ENCODE data around the gene TXNDC15. TPM values are rescaled to one million over a fixed set of nuclear protein-coding genes. Genes with fewer than 3 reads are reported as not detected.

TXNDC15 gene
- total RNA-seq, 1 donor from 2014 or later, result 46.5 TPM

DNA sequence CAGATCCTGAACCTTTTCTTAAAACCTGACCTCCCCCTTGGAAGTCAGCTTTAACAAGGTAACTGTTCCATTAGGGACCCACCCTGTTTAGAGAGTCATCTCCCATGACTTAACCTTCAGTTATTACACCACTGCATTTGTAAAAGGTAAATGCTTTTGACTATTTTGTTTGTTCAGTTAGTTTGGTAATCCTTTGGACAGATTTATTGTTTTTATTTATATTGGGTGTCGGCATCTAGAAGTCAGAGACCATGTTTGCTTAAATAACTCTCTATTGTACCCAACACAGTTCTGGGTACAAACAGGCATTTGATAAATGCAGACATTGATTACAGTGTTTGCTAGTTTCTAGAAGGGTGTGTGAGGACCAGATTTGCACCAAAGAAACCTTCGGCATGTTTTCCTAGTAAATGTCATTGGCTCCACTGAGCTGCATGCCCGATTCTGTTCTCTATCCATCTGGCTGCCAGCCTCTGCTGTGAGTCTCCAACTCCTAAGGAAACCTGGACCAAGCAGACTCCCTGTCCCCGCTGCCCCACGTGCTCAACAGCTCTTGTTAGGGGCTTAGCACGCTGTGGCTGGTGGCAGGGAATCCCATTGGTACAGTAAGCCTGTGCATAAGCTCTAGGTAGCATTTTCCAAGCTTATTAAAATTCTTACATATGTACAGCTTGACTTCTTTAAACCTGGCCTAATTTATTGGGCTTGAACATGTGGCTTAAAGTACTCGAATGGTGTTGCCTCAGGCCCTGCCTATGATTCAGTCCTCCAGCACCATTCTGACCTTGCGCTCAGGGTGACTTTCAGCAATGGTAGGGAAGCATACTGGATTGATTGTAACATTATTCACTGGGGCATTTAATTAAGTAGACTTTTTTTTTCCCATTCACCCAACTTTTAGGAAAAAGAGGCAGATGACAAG is 37.4 kb downstream of the TXNDC15 start:
- intact Hi-C loops (cut with micrococcal nuclease), result no loop called here
- DNase-seq (no peak), ATAC-seq (no peak)

DNA sequence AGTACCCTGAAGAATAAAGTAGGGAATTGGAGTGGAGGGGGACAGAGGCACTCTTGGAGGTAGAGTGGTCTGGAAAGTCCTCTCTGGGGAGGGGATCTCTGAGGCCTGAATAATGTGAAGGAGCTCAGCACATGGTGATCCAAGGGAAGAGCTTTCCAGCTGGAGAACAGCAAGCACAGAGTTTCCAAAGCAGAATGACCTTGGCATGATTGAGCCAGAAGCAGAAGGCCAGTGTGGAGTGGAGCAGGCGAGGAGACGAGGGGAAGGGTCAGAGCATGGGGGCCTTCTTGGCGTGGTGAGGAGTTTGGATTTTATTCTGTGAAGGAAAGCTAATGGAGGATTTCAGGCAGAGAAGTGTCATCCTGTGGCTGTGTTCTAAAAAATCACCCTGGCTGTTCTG is 39.1 kb downstream of the TXNDC15 start:
- DNase-seq (no peak), ATAC-seq (peak; percentile 70)
- intact Hi-C loops (cut with micrococcal nuclease), result no loop called here

DNA sequence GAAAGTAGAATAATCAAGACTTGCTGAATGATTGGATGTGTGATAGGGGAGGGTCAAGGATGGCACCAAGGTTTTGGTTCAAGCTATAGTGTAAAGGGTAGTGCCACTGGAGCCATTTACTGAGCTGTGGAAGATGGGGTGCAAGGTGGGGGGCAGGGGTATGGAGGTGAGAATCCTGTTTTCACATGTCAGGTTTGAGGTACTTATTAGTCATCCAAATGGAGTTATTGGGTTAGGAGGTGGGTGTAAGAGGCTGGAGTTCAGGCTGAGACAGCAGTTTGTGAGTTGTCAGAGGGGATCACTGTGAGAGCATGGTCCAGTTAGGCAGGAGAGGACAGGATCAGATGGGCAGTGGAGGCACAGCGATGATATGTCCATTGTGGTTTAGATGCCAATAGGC is 39.6 kb downstream of the TXNDC15 start:
- ATAC-seq, result no peak
- no peak for DNase-seq
- intact Hi-C loops (cut with micrococcal nuclease), result no loop called here

DNA sequence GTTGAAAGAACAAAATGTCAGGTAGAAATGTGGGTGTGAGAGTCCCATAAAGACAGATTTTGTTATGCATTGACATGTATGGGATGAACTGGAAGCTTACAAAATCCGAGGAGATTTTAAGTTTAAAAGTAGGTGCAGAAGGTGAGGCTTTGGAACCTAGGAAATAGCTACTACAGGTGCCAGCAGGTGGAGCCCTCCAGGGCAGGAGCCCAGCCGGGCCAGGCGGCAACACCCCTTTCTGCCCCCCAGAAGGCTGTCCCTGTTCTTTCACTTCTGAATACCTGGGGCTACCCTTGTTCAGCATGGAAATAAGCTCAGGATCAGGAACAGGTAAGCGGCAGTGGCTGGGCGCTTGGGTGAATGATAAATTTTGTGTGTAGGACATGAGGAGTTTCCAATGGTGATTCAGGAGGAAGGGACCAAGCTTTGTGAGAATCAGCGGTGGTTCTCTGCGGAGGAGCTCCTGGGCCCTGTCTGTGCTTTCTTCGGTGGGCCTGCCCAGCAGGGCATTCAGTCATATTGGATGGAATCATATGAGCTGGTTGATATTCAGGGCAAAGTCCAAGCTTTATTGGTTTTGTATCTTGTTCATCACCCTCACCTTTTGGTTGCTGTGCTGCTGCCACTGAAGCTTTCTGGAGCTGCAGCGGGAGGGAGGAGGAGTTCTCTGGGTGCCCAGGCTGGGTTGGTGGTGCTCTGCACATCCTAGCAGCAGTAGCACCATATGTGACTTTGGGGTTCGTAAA is 43.1 kb downstream of the TXNDC15 start:
- DNase-seq, result no peak
- intact Hi-C loops (cut with micrococcal nuclease), result no loop called here
- no peak for ATAC-seq

DNA sequence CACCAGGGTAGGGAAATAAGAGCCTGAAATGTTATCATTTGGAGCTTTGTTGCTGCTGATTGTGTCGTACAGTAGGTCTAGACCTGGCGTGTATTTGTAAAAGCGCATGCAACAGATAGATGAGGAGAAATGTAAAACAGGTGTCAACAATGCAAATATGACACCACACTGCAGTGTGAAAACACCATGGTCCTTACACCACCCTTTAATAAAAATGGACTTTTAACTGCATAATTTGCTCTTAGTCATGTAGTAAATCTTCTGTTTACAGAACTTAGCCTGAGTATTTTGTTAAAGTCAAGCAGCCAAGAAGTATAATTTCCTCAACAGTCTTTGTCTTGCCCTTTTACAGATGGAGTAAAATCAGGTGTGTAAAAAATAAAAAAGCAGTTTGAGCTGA is 44.7 kb downstream of the TXNDC15 start:
- no peak for DNase-seq
- intact Hi-C loops (cut with micrococcal nuclease), result no loop called here
- ATAC-seq, result no peak

DNA sequence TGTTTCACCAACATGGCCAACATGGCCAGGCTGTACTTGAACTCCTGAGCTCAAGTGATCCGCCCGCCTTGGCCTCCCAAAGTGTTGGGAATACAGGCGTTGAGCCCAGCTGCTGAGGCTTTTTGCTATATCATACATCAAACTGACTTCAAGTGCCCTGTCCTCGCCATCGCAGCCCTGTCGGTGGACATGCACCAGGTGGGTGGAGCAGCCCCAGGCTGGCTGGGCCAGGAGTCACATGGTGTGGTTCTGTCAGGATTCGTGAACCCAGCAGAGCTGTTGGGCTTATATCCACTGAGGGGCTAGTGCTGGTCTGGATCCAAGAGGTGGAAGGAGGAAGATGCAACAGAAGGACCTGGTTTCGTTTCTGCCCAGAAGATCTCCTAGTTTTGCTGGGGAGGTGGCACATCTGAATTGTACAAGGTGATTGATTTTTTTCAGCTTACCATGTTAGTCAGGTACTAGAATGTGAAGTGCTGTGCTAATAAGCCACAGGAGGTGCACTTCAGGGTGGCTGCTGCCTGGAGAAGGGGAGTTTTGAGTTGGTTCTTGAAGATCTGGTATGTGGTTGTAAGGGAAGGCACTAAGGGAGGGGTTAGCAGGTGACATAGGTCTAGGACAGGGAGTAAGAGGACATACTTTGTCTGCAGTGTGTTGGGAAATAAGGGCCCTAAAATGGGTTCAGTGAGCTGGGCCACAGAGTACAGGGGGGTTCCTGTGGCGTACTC is 46.8 kb downstream of the TXNDC15 start:
- ATAC-seq (no peak), DNase-seq (no peak)
- intact Hi-C loops (cut with micrococcal nuclease), result no loop called here

DNA sequence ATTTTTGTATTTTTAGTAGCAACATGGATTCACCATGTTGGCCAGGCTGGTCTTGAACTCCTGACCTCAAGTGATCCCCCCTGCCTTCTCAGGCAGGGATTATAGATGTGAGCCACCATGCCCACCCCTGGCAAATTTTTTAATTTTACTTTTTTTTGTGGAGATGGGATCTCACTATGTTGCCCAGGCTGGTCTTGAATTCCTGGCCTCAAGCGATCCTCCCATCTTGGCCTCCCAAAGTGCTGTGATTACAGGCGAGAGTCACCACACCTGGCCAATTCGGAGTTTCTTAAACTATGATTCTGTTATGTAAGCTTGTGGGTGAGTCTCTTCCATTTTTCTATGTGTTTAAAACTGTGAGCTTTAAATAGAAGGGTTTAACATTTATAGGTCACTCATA is 58.3 kb downstream of the TXNDC15 start:
- intact Hi-C loops (cut with micrococcal nuclease), result no loop called here
- DNase-seq (no peak), ATAC-seq (no peak)

DNA sequence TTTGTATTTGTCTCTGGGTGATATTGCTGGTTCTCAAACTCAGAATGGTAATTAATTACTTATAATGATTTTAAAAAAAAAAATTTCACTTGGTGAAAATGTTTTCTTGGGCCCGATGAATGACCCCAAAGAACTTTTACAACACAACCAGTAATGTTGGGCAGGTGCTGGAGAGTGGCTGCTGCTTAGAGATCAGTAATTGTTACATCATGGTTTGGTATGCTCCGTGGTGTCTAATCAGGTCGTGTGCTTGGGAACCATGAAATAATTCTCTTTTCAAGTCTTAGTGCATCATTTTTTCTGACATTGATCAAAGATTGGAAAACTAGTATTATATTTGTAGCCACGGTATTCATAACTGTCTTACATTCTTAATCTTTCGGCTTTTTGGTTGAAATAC is 60.0 kb downstream of the TXNDC15 start:
- ATAC-seq (no peak), DNase-seq (no peak)
- intact Hi-C loops (cut with micrococcal nuclease), result no loop called here

DNA sequence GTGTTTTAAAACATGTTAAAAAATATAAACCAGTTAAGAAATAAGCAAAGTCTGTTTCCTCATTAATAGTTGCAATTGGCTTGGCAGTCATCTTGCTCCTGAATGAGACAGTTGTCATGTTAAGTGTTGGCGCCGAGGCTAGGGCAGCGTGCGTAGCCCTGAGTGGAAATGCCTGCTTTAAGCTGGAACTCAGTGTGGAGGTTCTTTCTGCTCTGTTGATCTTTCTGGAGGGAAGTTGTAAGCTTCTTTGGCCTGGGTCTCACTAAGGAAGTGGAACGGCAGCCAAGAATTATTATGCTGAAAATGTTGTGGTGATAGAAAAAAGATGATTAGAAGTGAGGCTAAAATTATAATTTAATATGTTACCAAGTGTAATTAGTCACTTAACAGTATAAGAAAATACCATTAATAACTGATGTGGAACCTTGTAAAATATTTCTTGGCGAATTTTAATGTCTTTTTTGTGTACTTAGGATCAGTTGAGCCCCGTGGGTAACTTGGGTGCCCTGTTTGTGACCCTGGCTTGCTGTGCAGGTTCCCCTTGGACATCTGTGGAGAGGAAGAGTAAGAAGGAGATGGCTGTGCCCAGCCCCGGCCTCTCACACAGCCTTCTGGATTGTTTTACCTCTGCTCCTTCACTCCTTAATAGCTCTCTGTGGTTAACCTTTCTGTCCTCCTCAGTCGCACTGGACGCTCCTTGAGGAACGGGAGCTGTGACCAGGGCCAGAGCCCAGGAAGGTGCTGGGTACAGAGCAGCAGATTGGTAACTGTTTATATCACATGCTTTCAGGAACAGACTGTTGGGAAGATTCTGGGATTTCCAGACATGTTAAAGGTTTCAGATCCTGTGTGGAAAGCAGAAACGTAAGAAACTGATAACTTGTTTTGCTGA is 61.8 kb downstream of the TXNDC15 start:
- intact Hi-C loops (cut with micrococcal nuclease), result no loop called here
- ATAC-seq (no peak), DNase-seq (no peak)

DNA sequence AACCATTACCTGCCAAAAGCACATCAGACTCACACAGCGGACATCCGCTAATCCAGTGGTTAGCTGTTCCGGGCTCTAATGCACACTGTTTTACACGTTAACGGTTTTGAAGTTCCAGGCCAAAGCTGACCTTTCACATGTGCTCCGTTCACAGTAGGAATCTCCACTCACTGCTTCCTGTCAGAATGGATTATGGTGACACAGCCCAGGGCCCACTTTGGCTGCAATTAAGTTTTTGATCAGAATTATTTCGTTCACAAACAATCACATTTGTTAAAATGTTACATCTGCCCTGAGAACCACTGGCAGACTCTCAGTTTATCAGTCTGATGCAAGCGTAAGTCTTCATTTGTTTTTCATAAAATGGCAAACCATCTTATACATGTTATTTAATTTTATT is 63.4 kb downstream of the TXNDC15 start:
- ATAC-seq, result no peak

DNA sequence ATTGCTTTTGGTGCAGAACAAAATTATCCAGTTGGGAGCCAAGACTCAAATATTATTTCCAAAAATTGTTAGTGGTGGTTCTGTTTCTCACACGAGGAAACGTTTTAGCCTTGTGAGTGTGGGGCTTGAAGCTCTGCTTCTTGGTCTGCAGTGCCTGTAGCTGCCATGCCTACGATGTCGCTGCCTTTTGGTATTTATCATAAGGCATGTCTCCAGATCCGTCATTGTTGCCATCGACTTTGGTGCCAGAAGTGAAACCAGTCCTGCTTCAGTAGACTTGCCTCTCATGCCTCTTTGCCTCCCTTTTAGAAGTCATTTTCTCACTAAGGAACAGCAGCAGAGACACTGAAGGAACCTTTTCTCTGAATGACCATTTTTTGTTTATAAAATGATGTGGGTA is 63.9 kb downstream of the TXNDC15 start:
- intact Hi-C loops (cut with micrococcal nuclease), result no loop called here
- DNase-seq, result no peak
- ATAC-seq, result no peak

More for the DNA sequence above, 63.4 kb downstream of the TXNDC15 start:
- no peak for DNase-seq
- intact Hi-C loops (cut with micrococcal nuclease), result no loop called here

DNA sequence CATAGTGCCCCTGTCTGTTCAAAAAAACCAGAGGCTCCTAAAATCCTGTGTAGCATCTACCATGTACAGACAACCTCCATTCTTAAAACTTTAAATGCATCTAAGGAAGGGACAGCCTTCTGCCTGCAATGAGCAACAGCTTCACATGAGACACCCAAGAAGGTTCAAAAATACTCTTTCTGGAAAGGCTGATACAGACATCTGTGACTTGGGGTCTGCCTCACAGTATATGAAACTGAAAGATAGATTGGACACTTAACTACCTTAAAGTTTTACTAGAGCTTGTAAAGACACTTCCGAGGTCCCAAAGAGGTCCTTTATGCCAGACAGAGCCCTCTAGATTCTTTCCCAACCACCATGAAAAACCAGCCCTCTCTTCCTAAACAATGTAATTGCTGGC is 65.3 kb downstream of the TXNDC15 start:
- intact Hi-C loops (cut with micrococcal nuclease), result no loop called here
- DNase-seq (no peak), ATAC-seq (no peak)

DNA sequence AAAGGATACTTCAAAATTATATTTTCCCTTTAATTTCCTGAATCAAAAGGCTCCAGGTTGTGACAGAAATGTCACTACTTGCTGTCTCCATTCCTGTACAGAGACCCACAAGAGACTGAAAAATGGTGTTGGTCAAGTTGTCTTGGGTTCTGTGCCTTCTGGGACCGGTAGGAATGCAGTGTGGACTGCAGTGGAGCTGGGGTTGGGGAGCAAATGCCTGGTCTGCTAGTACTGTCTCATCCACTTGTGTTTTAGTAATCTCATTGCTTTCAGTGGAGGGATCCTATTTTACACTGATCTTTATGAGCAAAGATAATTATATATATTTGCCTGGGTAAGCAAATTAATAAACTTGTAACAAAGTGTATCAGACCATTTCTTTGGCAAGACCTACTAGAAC is 69.4 kb downstream of the TXNDC15 start:
- intact Hi-C loops (cut with micrococcal nuclease), result no loop called here
- DNase-seq (no peak), ATAC-seq (no peak)

DNA sequence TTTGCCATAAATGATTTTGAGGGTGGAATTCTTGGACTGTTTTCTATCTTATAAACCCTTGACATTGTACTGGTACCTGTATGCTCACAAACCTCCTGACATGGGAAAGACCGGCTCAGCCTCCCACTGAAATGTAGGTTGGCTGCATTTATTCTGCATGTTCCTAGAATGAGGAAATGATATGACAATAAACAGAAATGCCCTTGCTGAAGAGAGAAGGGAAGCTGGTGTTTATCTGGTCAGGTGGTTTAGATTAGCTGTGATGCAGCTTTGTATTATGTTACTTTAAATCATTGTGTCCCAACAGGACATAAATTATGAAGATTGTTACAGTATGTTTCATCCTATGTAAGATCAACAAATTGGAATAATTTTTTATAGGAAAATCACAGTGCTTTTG is 70.5 kb downstream of the TXNDC15 start:
- intact Hi-C loops (cut with micrococcal nuclease), result no loop called here

DNA sequence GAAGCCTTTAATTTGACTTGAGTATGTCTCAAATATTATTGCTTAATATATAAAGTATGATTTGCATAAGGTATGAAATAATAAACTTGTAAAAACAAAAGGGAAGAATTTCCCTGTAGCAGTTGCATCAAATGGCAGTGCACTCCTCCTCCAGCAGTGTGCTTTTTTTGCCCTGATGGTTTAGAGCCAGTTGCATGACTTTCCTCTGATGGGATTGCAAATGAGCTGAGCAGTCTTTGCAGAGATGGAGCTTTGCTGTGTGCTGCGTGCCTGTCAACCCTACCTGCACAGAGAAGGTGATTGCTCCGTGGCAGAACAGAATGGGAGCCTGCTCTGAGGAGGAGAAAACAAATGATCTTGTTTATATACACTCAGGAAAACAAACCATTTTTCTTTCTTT is 70.9 kb downstream of the TXNDC15 start:
- ATAC-seq (no peak), DNase-seq (no peak)
- intact Hi-C loops (cut with micrococcal nuclease), result no loop called here

More for the DNA sequence above, 70.5 kb downstream of the TXNDC15 start:
- DNase-seq, result no peak
- ATAC-seq, result no peak

DNA sequence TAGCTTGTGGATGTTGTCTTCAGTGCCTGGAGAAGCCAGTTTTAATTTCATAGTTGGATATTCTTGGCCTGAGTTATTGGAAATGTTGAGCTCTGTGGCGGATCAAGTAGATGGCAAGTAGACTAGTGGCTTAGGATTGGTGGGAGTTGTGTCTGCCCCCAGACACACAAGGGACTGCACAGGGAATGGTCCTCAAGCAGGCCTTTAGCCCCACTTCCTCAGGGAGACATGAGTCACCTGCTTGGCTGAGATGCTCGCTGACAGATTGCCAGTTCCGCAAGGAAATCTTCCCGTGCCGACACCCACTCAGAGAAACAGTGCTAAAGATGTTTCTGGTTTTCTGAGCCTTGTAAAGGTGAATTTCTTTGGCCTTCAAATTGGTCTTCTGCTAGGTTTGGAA is 74.7 kb downstream of the TXNDC15 start:
- peak; percentile 33 for DNase-seq

DNA sequence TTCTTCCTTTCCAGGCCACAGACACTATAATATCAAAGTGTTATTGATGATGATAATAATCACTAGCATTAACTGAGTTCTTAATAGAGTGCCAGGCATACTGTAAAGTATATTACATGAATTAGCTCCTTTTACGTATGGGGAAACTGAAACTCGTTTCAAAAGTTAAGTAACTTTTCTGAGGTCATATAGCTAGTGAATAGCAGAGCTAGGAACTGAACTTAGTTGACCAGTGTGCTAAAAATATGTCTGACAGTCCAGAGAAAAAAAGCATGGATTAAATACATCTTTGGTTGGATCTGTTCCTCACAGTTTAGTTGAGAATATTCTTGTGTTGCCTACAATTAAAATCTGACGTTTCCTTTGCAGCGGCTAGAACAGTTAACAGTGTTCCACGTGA is 75.1 kb downstream of the TXNDC15 start:
- intact Hi-C loops (cut with micrococcal nuclease), result no loop called here
- DNase-seq (no peak), ATAC-seq (no peak)

More for the DNA sequence above, 74.7 kb downstream of the TXNDC15 start:
- intact Hi-C loops (cut with micrococcal nuclease), result no loop called here
- peak; percentile 59 for ATAC-seq
